Stimulated activated CD8-positive, alpha-beta memory T cell treated with anti-CD3 and anti-CD28 coated beads, Interleukin-12 subunit alpha, Interleukin-12 subunit beta, amount 100 ng/mL, for 4 hours (primary cell): ENCODE measurements around the gene RPS2.
A peak's percentile ranks its signal among the peaks of the same experiment; 100 is the strongest.
"Not testable (repeated sequence)": the region's sequence is repeated elsewhere in the genome, so short reads cannot be mapped to it uniquely, and the experiment has no call there.

ENCODE experiments used
- DNase-seq: peaks from one replicate; pipeline ENCODE4 v3.0.0-alpha.2; 2020; ENCODE audit warnings: low read depth

RPS2 gene

GRCh38 chr16:1962161-1963153 lies 2.2 kb downstream of the RPS2 start:
- DNase-seq, result not testable (repeated sequence)

GRCh38 chr16:1961651-1962067 lies 3.0 kb downstream of the RPS2 start:
- no peak for DNase-seq

GRCh38 chr16:1960665-1961630 lies 3.7 kb downstream of the RPS2 start:
- no peak for DNase-seq

- DNase-seq, result peak; percentile 84
These were observed 5.2 kb downstream of the RPS2 start, which contains the start of gene NDUFB10 for GRCh38 chr16:1959269-1960039. NDUFB10 (plus strand) TSS chr16:1959538; CDS start chr16:1959625, 87 bp downstream.

GRCh38 chr16:1958715-1959268 lies 5.8 kb downstream of the RPS2 start:
- no peak for DNase-seq

GRCh38 chr16:1958143-1958491 lies 6.5 kb downstream of the RPS2 start:
- DNase-seq, result not testable (repeated sequence)

GRCh38 chr16:1957434-1958142 lies 7.0 kb downstream of the RPS2 start:
- DNase-seq, result not testable (repeated sequence)

GRCh38 chr16:1953734-1954133 lies 10.9 kb downstream of the RPS2 start:
- DNase-seq, result no peak

- no peak for DNase-seq
These were observed 14.1 kb downstream of the RPS2 start for GRCh38 chr16:1950559-1950958.

GRCh38 chr16:1950047-1950446 lies 14.6 kb downstream of the RPS2 start:
- no peak for DNase-seq

- DNase-seq, result no peak
These were observed 15.1 kb downstream of the RPS2 start for GRCh38 chr16:1949507-1949906.

GRCh38 chr16:1947369-1947670 lies 17.3 kb downstream of the RPS2 start:
- DNase-seq, result no peak

- no peak for DNase-seq
These were observed 17.9 kb downstream of the RPS2 start for GRCh38 chr16:1946495-1947368.

GRCh38 chr16:1945559-1946391 lies 18.9 kb downstream of the RPS2 start:
- DNase-seq, result no peak

GRCh38 chr16:1944612-1945199 lies 19.9 kb downstream of the RPS2 start:
- no peak for DNase-seq

- DNase-seq, result peak; percentile 97
These were observed 21.6 kb downstream of the RPS2 start, which contains the start of gene MSRB1 for GRCh38 chr16:1942810-1943726. MSRB1 (minus strand) TSS chr16:1943199; CDS start chr16:1943156, 43 bp downstream.

- no peak for DNase-seq
These were observed 22.4 kb downstream of the RPS2 start for GRCh38 chr16:1942047-1942809.
